AG04450 (cell line): ENCODE results near the gene IFNGR1. TPM values are rescaled to one million over a fixed set of nuclear protein-coding genes. Genes with fewer than 3 reads are reported as not detected.
A peak's percentile ranks its signal among the peaks of the same experiment; 100 is the strongest.

Source experiments
- CTCF ChIA-PET: fragments of 300-600, 350-600 bp; formaldehyde crosslinking; extraction: SDS; loops from one replicate; lab custom pipeline; 2022; ENCODE audit warnings: antibody characterized with exemption, inconsistent platforms; lab: Charles Lee
- POLR2A ChIA-PET: fragments of 350-600 bp; formaldehyde crosslinking; extraction: SDS; loops from one replicate; lab custom pipeline; 2021; ENCODE audit warnings: antibody characterized with exemption, inconsistent platforms; lab: Yijun Ruan, JAX
- DNase-seq: peaks from one replicate; pipeline ENCODE4 v3.0.0-alpha.2; 2011; ENCODE audit warnings: low read depth, low spot score
- H3K27ac ChIP-seq: one replicate; pipeline ENCODE4 v1.5.1; 2012; ENCODE audit warnings: low read depth, low read length, control low read depth
- H3K27me3 ChIP-seq: one replicate; pipeline ENCODE4 v1.6.0; 2012; ENCODE audit warnings: low read length; ENCODE audit not compliant: control insufficient read depth, insufficient read depth
- H3K4me3 ChIP-seq: 2 replicates; pipeline ENCODE4 v1.5.1; 2011; ENCODE audit warnings: mild to moderate bottlenecking, low read depth, low read length, control low read depth
- H3K9me3 ChIP-seq: 2 replicates; pipeline ENCODE4 v1.5.1; 2012; ENCODE audit warnings: low read length; ENCODE audit not compliant: control insufficient read depth, insufficient read depth
- CTCF ChIP-seq: IDR thresholded peaks from 2 replicates; pipeline ENCODE4 v1.5.1; 2011; ENCODE audit warnings: low read depth, low read length, control low read depth, inconsistent platforms
- polyA minus RNA-seq: library from RNA; depleted of rRNA, polyadenylated mRNA; stranded (reverse); fragments of >200 nt; gene quantifications from 2 replicates; pipeline ENCODE4 v1.2.3, GENCODE V29; 2011; rRNA and poly(A)+ RNA removed
- polyA plus RNA-seq: library from polyadenylated mRNA; depleted of rRNA; stranded (reverse); fragments of >200 nt; gene quantifications from 2 replicates; pipeline ENCODE4 v1.2.3, GENCODE V29; 2011; rRNA removed

Gene IFNGR1
- polyA plus RNA-seq (28.4 and 36.3 TPM in 2 replicates), polyA minus RNA-seq (19.5 and 22.7 TPM in 2 replicates)

- TF ChIP-seq CTCF, result no peak
- DNase-seq, result peak; percentile 51
- Histone ChIP-seq H3K4me3 (peak within 1 kb of the TSS; percentile 96), H3K9me3 (no peaks in the 10 kb centered on the region; the same call in 1 of the 2 replicates), H3K27ac (peak within 1 kb of the TSS; percentile 71), H3K27me3 (no peaks in the 10 kb centered on the region)
- ChIA-PET CTCF (no interaction called here), POLR2A (no interaction called here)
These were observed at the start of gene IFNGR1 for GRCh38 chr6:137218917-137219663. IFNGR1 (minus strand) TSS chr6:137219385; CDS start chr6:137219327, 58 bp downstream.

- no peak for TF ChIP-seq CTCF
- Histone ChIP-seq H3K9me3 (no peaks in the 10 kb centered on the region), H3K27me3 (no peaks in the 10 kb centered on the region), H3K27ac (no peak overlapping the region), H3K4me3 (no peak overlapping the region)
- ChIA-PET CTCF (interaction anchor here (1.4 kb wide), 1 partner anchor 46 kb away, joined by 5 read pairs; no protein-coding TSS in a partner anchor), POLR2A (no interaction called here)
- DNase-seq, result no peak
These were observed 49.7 kb upstream of the IFNGR1 start for GRCh38 chr6:137268911-137269310.

- CTCF ChIA-PET, result no interaction called here
These were observed 47.1 kb upstream of the IFNGR1 start for GRCh38 chr6:137266309-137266586.

GRCh38 chr6:137265561-137266308 is 46.5 kb upstream of the IFNGR1 start:
- H3K9me3 ChIP-seq, result no peaks in the 10 kb centered on the region

More at GRCh38 chr6:137266309-137266586, 47.1 kb upstream of the IFNGR1 start:
- no peak overlapping the region for H3K27ac ChIP-seq
- no peak for DNase-seq
- no peak for TF ChIP-seq CTCF
- no peak overlapping the region for H3K4me3 ChIP-seq
- no peaks in the 10 kb centered on the region for H3K27me3 ChIP-seq
- POLR2A ChIA-PET, result no interaction called here
- H3K9me3 ChIP-seq, result no peaks in the 10 kb centered on the region

More at GRCh38 chr6:137265561-137266308, 46.5 kb upstream of the IFNGR1 start:
- no peaks in the 10 kb centered on the region for H3K27me3 ChIP-seq
- H3K4me3 ChIP-seq, result no peak overlapping the region
- ChIA-PET POLR2A (no interaction called here), CTCF (no interaction called here)
- DNase-seq, result no peak
- TF ChIP-seq CTCF, result no peak
- H3K27ac ChIP-seq, result no peak overlapping the region
